K562 (cell line): ENCODE results near the gene LRRTM4. TPM values are rescaled to one million over a fixed set of nuclear protein-coding genes. Genes with fewer than 3 reads are reported as not detected.

Experiments
- ATAC-seq: fragments of 200-7000 bp; cut with Tn5 transposase; 3 replicates; pipeline ENCODE4 v1.9.1; 2020; ENCODE audit warnings: moderate library complexity
- BruUV-seq: library from RNA; stranded (reverse); fragments of 400-500 nt; replicated peaks from 2 replicates; lab custom pipeline; 2021; lab: Mats Ljungman, UMichigan
- CTCF ChIA-PET: fragments of 300-600 bp; formaldehyde crosslinking; extraction: SDS; loops from one replicate; lab custom pipeline; 2021; ENCODE audit warnings: low intra/inter-chr PET ratio; lab: Yijun Ruan, JAX
- POLR2A ChIA-PET: fragments of 300-600, 350-650 bp; sonication (Branson Sonifier 250); formaldehyde crosslinking; extraction: SDS; loops from one replicate; lab custom pipeline; 2021; ENCODE audit warnings: antibody characterized with exemption, inconsistent platforms; lab: Yijun Ruan, JAX
- DNase-seq, 4 experiments: peaks; one replicate each; pipeline versions ENCODE4 v3.0.0 to v3.0.0-alpha.2; 2011 to 2018; ENCODE audit warnings: low spot score in 3 of 4, mixed read lengths in 3 of 4; ENCODE audit errors: extremely low read depth in 1 of 4
- FAIRE-seq: peaks from 2 replicates; lab custom pipeline; 2011; peaks lifted over from hg19 to GRCh38; lab: Jason Lieb, UNC
- H2AFZ ChIP-seq: 2 replicates; pipeline ENCODE4 v1.6.0; 2011; ENCODE audit warnings: low read depth, low read length, control low read depth, inconsistent platforms
- H3K27ac ChIP-seq: fragments of 200-600 bp; 3 replicates; pipeline ENCODE4 v1.8.0; 2011; ENCODE audit warnings: low read depth, mild to moderate bottlenecking, control low read depth, inconsistent platforms, low read length, moderate library complexity, mixed read lengths; ENCODE audit errors: extremely low read depth
- H3K27me3 ChIP-seq, 2 experiments: fragments of 300-600 bp in 1 of 2; 2 replicates in 1 of 2; 3 replicates in 1 of 2; pipeline versions ENCODE4 v1.6.0 to v1.8.0; 2011; ENCODE audit warnings: inconsistent platforms in 2 of 2, low read length in 2 of 2, mild to moderate bottlenecking in 1 of 2, mixed read lengths in 1 of 2, moderate library complexity in 1 of 2; ENCODE audit not compliant: control insufficient read depth in 2 of 2, insufficient read depth in 2 of 2
- H3K36me3 ChIP-seq: fragments of 300-600 bp; 3 replicates; pipeline ENCODE4 v1.8.0; 2011; ENCODE audit warnings: mild to moderate bottlenecking, low read length, inconsistent platforms; ENCODE audit not compliant: control insufficient read depth, insufficient read depth
- H3K4me1 ChIP-seq, 2 experiments: fragments of 200-600 bp in 1 of 2; replicated peaks in 1 of 2; 2 replicates in 1 of 2; 3 replicates in 1 of 2; pipeline versions ENCODE4 v1.5.1 to v1.8.0; 2011; ENCODE audit warnings: inconsistent platforms in 2 of 2, low read length in 2 of 2, mild to moderate bottlenecking in 1 of 2, mixed read lengths in 1 of 2, moderate library complexity in 1 of 2; ENCODE audit not compliant: control insufficient read depth in 2 of 2, insufficient read depth in 2 of 2
- H3K4me2 ChIP-seq: 2 replicates; pipeline ENCODE4 v1.6.1; 2011; ENCODE audit warnings: low read length, control low read depth, inconsistent platforms, mixed read lengths; ENCODE audit not compliant: insufficient read depth
- H3K4me3 ChIP-seq: fragments of 200-600 bp; sonication (generic), shearing (Covaris generic); 2 replicates; pipeline ENCODE4 v1.5.1; 2016; ENCODE audit warnings: control low read depth, inconsistent platforms
- H3K79me2 ChIP-seq: fragments of 200-600 bp; 3 replicates; pipeline ENCODE4 v1.8.0; 2011; ENCODE audit warnings: low read length, inconsistent platforms; ENCODE audit not compliant: control insufficient read depth, insufficient read depth
- H3K9ac ChIP-seq, 2 experiments: 2 replicates each; pipeline versions ENCODE4 v1.6.0 to v1.6.1; 2011; ENCODE audit warnings: low read depth in 2 of 2, low read length in 2 of 2, control low read depth in 1 of 2, inconsistent platforms in 1 of 2, mild to moderate bottlenecking in 1 of 2, mixed read lengths in 1 of 2; ENCODE audit not compliant: insufficient read depth in 1 of 2
- H3K9me1 ChIP-seq: one replicate; pipeline ENCODE4 v1.6.0; 2011; ENCODE audit warnings: inconsistent platforms, mild to moderate bottlenecking, low read length, moderate library complexity; ENCODE audit not compliant: control insufficient read depth, insufficient read depth
- H3K9me3 ChIP-seq: replicated peaks from 2 replicates; pipeline ENCODE4 v1.5.1; 2011; ENCODE audit warnings: low read depth, low read length, inconsistent platforms; ENCODE audit not compliant: control insufficient read depth, insufficient read depth
- H4K20me1 ChIP-seq: replicated peaks from 2 replicates; pipeline ENCODE4 v1.6.1; 2011; ENCODE audit warnings: low read length, inconsistent platforms, mixed read lengths; ENCODE audit not compliant: control insufficient read depth, insufficient read depth
- CXXC5 ChIP-seq: fragments of 250-450 bp; sonication (Bioruptor Pico); IDR thresholded peaks from 2 replicates; pipeline ENCODE4 v1.8.0; 2022; ENCODE audit warnings: inconsistent platforms, mild to moderate bottlenecking, moderate library complexity
- HDAC3 ChIP-seq: fragments of 450-650 bp; IDR thresholded peaks from 2 replicates; pipeline ENCODE4 v1.6.1; 2018; ENCODE audit warnings: borderline replicate concordance, mild to moderate bottlenecking, moderate library complexity; ENCODE audit not compliant: partially characterized antibody
- HNRNPK ChIP-seq: fragments of 200-400 bp; formaldehyde crosslinking; IDR thresholded peaks from one replicate; pipeline ENCODE4 v1.6.1; 2018; ENCODE audit warnings: mild to moderate bottlenecking, low read depth, low read length; ENCODE audit not compliant: poor library complexity, severe bottlenecking
- HNRNPL ChIP-seq: fragments of 200-400 bp; formaldehyde crosslinking; IDR thresholded peaks from 2 replicates; pipeline ENCODE4 v1.6.1; 2017; ENCODE audit warnings: low read depth, mild to moderate bottlenecking, low read length
- MLLT1 ChIP-seq, 2 experiments: fragments of 450-650 bp; IDR thresholded peaks; 2 replicates each; pipeline ENCODE4 v1.6.1; 2016
- TFE3 ChIP-seq: fragments of 450-650 bp; formaldehyde crosslinking; IDR thresholded peaks from 2 replicates; pipeline ENCODE4 v1.4.0; 2020; ENCODE audit warnings: mild to moderate bottlenecking, mixed read lengths
- WHSC1 ChIP-seq: IDR thresholded peaks from one replicate; pipeline ENCODE4 v1.6.1; 2012; ENCODE audit warnings: low read length, control low read depth, inconsistent platforms
- ZBTB34 ChIP-seq: fragments of 250-450 bp; sonication (Bioruptor Pico); IDR thresholded peaks from 2 replicates; pipeline ENCODE4 v1.8.0; 2021; ENCODE audit warnings: mild to moderate bottlenecking, moderate library complexity
- ZBTB9 ChIP-seq: fragments of 450-650 bp; formaldehyde crosslinking; IDR thresholded peaks from 2 replicates; pipeline ENCODE4 v1.4.0; 2020; ENCODE audit warnings: mild to moderate bottlenecking, moderate library complexity
- ZNF57 ChIP-seq: fragments of 450-650 bp; formaldehyde crosslinking; IDR thresholded peaks from 2 replicates; pipeline ENCODE4 v1.4.0; 2020; ENCODE audit warnings: mild to moderate bottlenecking, moderate library complexity
- WGBS: fragments of 100-300 bp; shearing (Covaris generic); methylation state at CpG from one replicate; pipeline ENCODE4 v1.1.6; 2016; ENCODE audit warnings: low coverage, mixed read lengths; ENCODE audit not compliant: insufficient coverage; ENCODE audit errors: missing lambda C conversion rate; 5-methylcytosine and 5-hydroxymethylcytosine counted together
- in situ Hi-C: fragments of 300-500 bp; cut with MboI; formaldehyde crosslinking; loops from 4 replicates; pipeline ENCODE4 v1.15.0; 2018; ENCODE audit warnings: inconsistent platforms, mixed read lengths
- intact Hi-C: fragments of 100-400 bp; cut with micrococcal nuclease; formaldehyde crosslinking; loops from 2 replicates; pipeline ENCODE4 v1.14.2; 2022
- polyA plus RNA-seq, 8 experiments: library from polyadenylated mRNA; depleted of rRNA in 4 of 8; stranded (reverse) in 5 of 8; unstranded in 3 of 8; fragments of >200 nt; fragmentation: Nextera tagmentation in 2 of 8; fragmentation: Illumina TruSeq in 1 of 8; extraction: Ambion mirVana in 2 of 8; extraction: Trizol in 1 of 8; gene quantifications; 2 replicates each; pipeline versions ENCODE4 v1.2.1 to v1.2.3, GENCODE V29; 2011 to 2014; ENCODE audit warnings: inconsistent platforms in 1 of 8, missing spikeins in 1 of 8
- total RNA-seq, 7 experiments: library from RNA; depleted of rRNA in 6 of 7; stranded (reverse); fragments of >200 nt in 6 of 7; fragmentation: Illumina TruSeq in 2 of 7; extraction: Trizol in 2 of 7; gene quantifications; 2 replicates each; pipeline versions ENCODE4 v1.2.1 to v1.2.3, GENCODE V29; 2011 to 2021; ENCODE audit warnings: low replicate concordance in 1 of 7

Gene LRRTM4
- total and polyA plus RNA-seq, 9 of the 15 experiments (the other 6 are each of a cell fraction or from before 2014, with no cell fraction given): 0.04 TPM; not detected in 6

- intact Hi-C loops: no loop called here
- no peak for TF ChIP-seq HNRNPL
- Histone ChIP-seq H3K36me3 (no peaks in the 10 kb centered on the region), H3K27me3 (no peaks in the 10 kb centered on the region), H3K4me1 (no peaks in the 10 kb centered on the region), H3K27ac (no peak overlapping the region), H3K79me2 (no peaks in the 10 kb centered on the region), H4K20me1 (no peaks in the 10 kb centered on the region), H3K4me2 (no peak overlapping the region), H2AFZ (no peak overlapping the region), H3K4me3 (no peak overlapping the region), H3K9me1 (no peaks in the 10 kb centered on the region), H3K9ac (no peak overlapping the region), H3K9me3 (no peaks in the 10 kb centered on the region)
- ChIA-PET CTCF (no interaction called here), POLR2A (interaction anchor here (0.7 kb wide), 1 partner anchor 46 kb away, joined by 3 read pairs; no protein-coding TSS in a partner anchor)
- no TSS peak for BruUV-seq
- no peak for FAIRE-seq
- ATAC-seq: no peak
- in situ Hi-C loops: no loop called here
- no peak for DNase-seq
- WGBS: 0% methylated on average over 3 of the region's 3 CpGs
Observed at GRCh38 chr2:76713312-76713711, 808.9 kb downstream of the LRRTM4 start.

- CTCF ChIA-PET: no interaction called here
- no peak overlapping the region for H2AFZ ChIP-seq
- no peaks in the 10 kb centered on the region for H3K36me3 ChIP-seq
- intact Hi-C loops: no loop called here
- no peak overlapping the region for H3K4me3 ChIP-seq
- H3K9me3 ChIP-seq: no peaks in the 10 kb centered on the region
- 0% methylated on average over 2 of the region's 2 CpGs for WGBS
- POLR2A ChIA-PET: no interaction called here
- H3K27ac ChIP-seq: no peak overlapping the region
- DNase-seq (no peak), FAIRE-seq (no peak), ATAC-seq (no peak)
- no peaks in the 10 kb centered on the region for H3K79me2 ChIP-seq
- no peak overlapping the region for H3K4me2 ChIP-seq
- no peaks in the 10 kb centered on the region for H3K9me1 ChIP-seq
- no peak overlapping the region for H3K9ac ChIP-seq
- no peaks in the 10 kb centered on the region for H4K20me1 ChIP-seq
- H3K4me1 ChIP-seq: no peaks in the 10 kb centered on the region
- BruUV-seq: no TSS peak
- in situ Hi-C loops: no loop called here
- no peaks in the 10 kb centered on the region for H3K27me3 ChIP-seq
- TF ChIP-seq HNRNPK (no peak), CXXC5 (no peak), HDAC3 (no peak), ZBTB9 (CRISPR knock-in tag) (no peak), MLLT1 (IDR thresholded peaks at IDR 0.05) (no peak), ZNF57 (CRISPR knock-in tag) (no peak), TFE3 (CRISPR knock-in tag) (no peak), WHSC1 (no peak), ZBTB34 (CRISPR knock-in tag) (no peak)
Observed at GRCh38 chr2:76711490-76711889, 810.7 kb downstream of the LRRTM4 start.
